IMR-90 (cell line): ENCODE results near the gene IVNS1ABP. TPM values are rescaled to one million over a fixed set of nuclear protein-coding genes. Genes with fewer than 3 reads are reported as not detected.

Experiments
- ATAC-seq: fragments of 200-7000 bp; cut with Tn5 transposase; 2 replicates; pipeline ENCODE4 v1.9.1; 2020; ENCODE audit warnings: low read depth, mild to moderate bottlenecking, moderate library complexity
- BruUV-seq: library from RNA; stranded (reverse); fragments of 400-500 nt; replicated peaks from 2 replicates; lab custom pipeline; 2021; lab: Mats Ljungman, UMichigan
- CTCF ChIA-PET: fragments of 300-600 bp; formaldehyde crosslinking; extraction: SDS; loops from one replicate; lab custom pipeline; 2021; ENCODE audit warnings: antibody characterized with exemption; lab: Yijun Ruan, JAX
- POLR2A ChIA-PET: fragments of 300-600 bp; sonication (Branson Sonifier 250); formaldehyde crosslinking; loops from one replicate; lab custom pipeline; 2022; ENCODE audit warnings: antibody characterized with exemption; ENCODE audit not compliant: unreplicated experiment; lab: Charles Lee
- DNase-seq: peaks from one replicate; pipeline ENCODE4 v3.0.0; 2013
- H2AFZ ChIP-seq: replicated peaks from 2 replicates; pipeline ENCODE3; 2013; ENCODE audit warnings: low read length, mild to moderate bottlenecking; ENCODE audit not compliant: poor library complexity
- H2AK5ac ChIP-seq: 2 replicates; pipeline ENCODE4 v1.6.1; 2013; ENCODE audit warnings: low read depth, low read length, inconsistent platforms
- H2AK9ac ChIP-seq: replicated peaks from 2 replicates; pipeline ENCODE3; 2013; ENCODE audit warnings: mild to moderate bottlenecking, low read depth, low read length, moderate library complexity; ENCODE audit not compliant: poor library complexity
- H2BK120ac ChIP-seq: 2 replicates; pipeline ENCODE4 v1.6.1; 2013; ENCODE audit warnings: low read depth, low read length, inconsistent platforms
- H2BK15ac ChIP-seq: 3 replicates; pipeline ENCODE4 v1.6.1; 2013; ENCODE audit warnings: low read depth, low read length, inconsistent platforms
- H2BK20ac ChIP-seq: 2 replicates; pipeline ENCODE4 v1.6.1; 2013; ENCODE audit warnings: low read depth, mild to moderate bottlenecking, inconsistent platforms, low read length, moderate library complexity
- H2BK5ac ChIP-seq: 2 replicates; pipeline ENCODE4 v1.6.1; 2013; ENCODE audit warnings: mild to moderate bottlenecking, low read depth, low read length, inconsistent platforms; ENCODE audit not compliant: poor library complexity, severe bottlenecking
- H3K14ac ChIP-seq: replicated peaks from 2 replicates; pipeline ENCODE4 v1.6.1; 2013; ENCODE audit warnings: low read depth, low read length, inconsistent platforms
- H3K18ac ChIP-seq: 2 replicates; pipeline ENCODE4 v1.6.1; 2013; ENCODE audit warnings: low read depth, low read length, control low read depth
- H3K23ac ChIP-seq: 2 replicates; pipeline ENCODE4 v1.6.1; 2013; ENCODE audit warnings: low read depth, low read length, inconsistent platforms
- H3K27ac ChIP-seq: 2 replicates; pipeline ENCODE4 v1.5.1; 2013; ENCODE audit warnings: mild to moderate bottlenecking, control low read depth, low read length; ENCODE audit not compliant: insufficient read depth
- H3K27me3 ChIP-seq: 2 replicates; pipeline ENCODE4 v1.6.1; 2013; ENCODE audit warnings: low read length; ENCODE audit not compliant: control insufficient read depth, insufficient read depth
- H3K36me3 ChIP-seq: 2 replicates; pipeline ENCODE4 v1.6.1; 2013; ENCODE audit warnings: low read length, mixed read lengths; ENCODE audit not compliant: control insufficient read depth, insufficient read depth
- H3K4ac ChIP-seq: 2 replicates; pipeline ENCODE4 v1.6.1; 2013; ENCODE audit warnings: low read depth, low read length, inconsistent platforms
- H3K4me1 ChIP-seq: 2 replicates; pipeline ENCODE4 v1.6.1; 2013; ENCODE audit warnings: low read length, mixed read lengths; ENCODE audit not compliant: control insufficient read depth, insufficient read depth
- H3K4me2 ChIP-seq: 2 replicates; pipeline ENCODE4 v1.6.1; 2013; ENCODE audit warnings: low read depth, mild to moderate bottlenecking, control low read depth, low read length, moderate library complexity
- H3K4me3 ChIP-seq: 2 replicates; pipeline ENCODE4 v1.5.1; 2013; ENCODE audit warnings: low read depth, mild to moderate bottlenecking, control low read depth, low read length, moderate library complexity; ENCODE audit not compliant: insufficient read depth
- H3K56ac ChIP-seq: 2 replicates; pipeline ENCODE4 v1.6.1; 2013; ENCODE audit warnings: low read length, inconsistent platforms; ENCODE audit not compliant: insufficient read depth; ENCODE audit errors: extremely low read depth
- H3K79me1 ChIP-seq, 2 experiments: 2 replicates each; pipeline ENCODE4 v1.6.1; 2013; ENCODE audit warnings: low read length in 2 of 2, inconsistent platforms in 1 of 2, low read depth in 1 of 2
- H3K9ac ChIP-seq: 2 replicates; pipeline ENCODE4 v1.6.1; 2013; ENCODE audit warnings: low read depth, low read length, control low read depth
- H3K9me1 ChIP-seq: 2 replicates; pipeline ENCODE4 v1.6.1; 2013; ENCODE audit warnings: low read length, inconsistent platforms; ENCODE audit not compliant: insufficient read depth
- H3K9me3 ChIP-seq: 2 replicates; pipeline ENCODE4 v1.6.1; 2013; ENCODE audit warnings: low read length; ENCODE audit not compliant: control insufficient read depth, insufficient read depth
- H4K20me1 ChIP-seq: 2 replicates; pipeline ENCODE4 v1.6.1; 2013; ENCODE audit warnings: low read length, inconsistent platforms; ENCODE audit not compliant: insufficient read depth
- H4K5ac ChIP-seq: 2 replicates; pipeline ENCODE4 v1.6.1; 2013; ENCODE audit warnings: mild to moderate bottlenecking, low read depth, low read length, control low read depth
- H4K8ac ChIP-seq, 2 experiments: 2 replicates each; pipeline ENCODE4 v1.6.1; 2013; ENCODE audit warnings: low read depth in 2 of 2, low read length in 2 of 2, control low read depth in 1 of 2, inconsistent platforms in 1 of 2
- H4K91ac ChIP-seq: 2 replicates; pipeline ENCODE4 v1.6.1; 2013; ENCODE audit warnings: low read depth, low read length, inconsistent platforms; ENCODE audit not compliant: insufficient read depth
- ELK1 ChIP-seq: fragments of 150-350 bp; IDR thresholded peaks from 2 replicates; pipeline ENCODE4 v1.6.1; 2016; ENCODE audit warnings: low read depth, mild to moderate bottlenecking, low read length, moderate library complexity, borderline replicate concordance
- FOS ChIP-seq: fragments of 150-350 bp; IDR thresholded peaks from 2 replicates; pipeline ENCODE4 v1.6.1; 2016; ENCODE audit warnings: low read depth, low read length
- MXI1 ChIP-seq: IDR thresholded peaks from 2 replicates; pipeline ENCODE4 v1.6.1; 2012; ENCODE audit warnings: low read depth, mild to moderate bottlenecking, low read length, moderate library complexity, borderline replicate concordance
- NFE2L2 ChIP-seq: fragments of 150-350 bp; IDR thresholded peaks from 2 replicates; pipeline ENCODE4 v1.6.1; 2016; ENCODE audit warnings: low read depth, mild to moderate bottlenecking, low read length
- RCOR1 ChIP-seq: IDR thresholded peaks from 2 replicates; pipeline ENCODE4 v1.6.1; 2012; ENCODE audit warnings: mild to moderate bottlenecking, low read length, improper control_type of control experiment; ENCODE audit not compliant: insufficient replicate concordance
- RFX5 ChIP-seq: IDR thresholded peaks from 2 replicates; pipeline ENCODE4 v1.8.0; 2012; ENCODE audit warnings: low read depth, mild to moderate bottlenecking, low read length, moderate library complexity
- WGBS, 2 experiments: methylation state at CpG; one replicate each; pipeline versions ENCODE4 v1.1.5 to v1.1.7; 2013; ENCODE audit warnings: missing lambda C conversion rate in 2 of 2; ENCODE audit not compliant: insufficient read length in 1 of 2; ENCODE audit errors: extremely low coverage in 2 of 2; 5-methylcytosine and 5-hydroxymethylcytosine counted together
- dilution Hi-C: fragments of 300-500 bp; cut with HindIII; formaldehyde crosslinking; loops from one replicate; pipeline ENCODE4 v1.14.3; 2018; ENCODE audit warnings: low sequenced_read_pairs; ENCODE audit not compliant: unreplicated experiment
- in situ Hi-C: fragments of 300-500 bp; cut with MboI; formaldehyde crosslinking; loops from 3 replicates; pipeline ENCODE4 v1.14.3; 2019; ENCODE audit warnings: low sequenced_read_pairs, inconsistent platforms, mixed read lengths
- intact Hi-C: fragments of 100-400 bp; cut with micrococcal nuclease; formaldehyde crosslinking; loops from 2 replicates; pipeline ENCODE4 v1.10.0; 2022
- polyA plus RNA-seq, 3 experiments: library from polyadenylated mRNA; depleted of rRNA; stranded (reverse); fragments of >200 nt; gene quantifications; 2 replicates each; pipeline ENCODE4 v1.2.3, GENCODE V29; 2012; ENCODE audit warnings: low replicate concordance in 1 of 3
- total RNA-seq: library from RNA; depleted of rRNA; stranded (reverse); fragments of >200 nt; gene quantifications from 2 replicates; pipeline ENCODE4 v1.2.3, GENCODE V29; 2012

The IVNS1ABP gene
- total and polyA plus RNA-seq, 2 of the 4 experiments (the other 2 are of a cell fraction) = 21.8 to 26.7 TPM

- dilution Hi-C loops (no loop called here), intact Hi-C loops (no loop called here), in situ Hi-C loops (no loop called here)
- DNase-seq = no peak
- Histone ChIP-seq H3K79me1 (no peaks in the 10 kb centered on the region), H3K56ac (no peak overlapping the region), H2BK5ac (no peak overlapping the region), H4K91ac (no peak overlapping the region), H3K9ac (no peak overlapping the region), H2BK20ac (no peak overlapping the region), H3K9me1 (no peaks in the 10 kb centered on the region), H4K8ac (no peak overlapping the region), H3K27me3 (no peaks in the 10 kb centered on the region), H3K36me3 (no peaks in the 10 kb centered on the region), H3K23ac (no peak overlapping the region), H3K4ac (no peak overlapping the region), H3K14ac (no peak overlapping the region), H3K4me1 (no peaks in the 10 kb centered on the region), H3K4me3 (no peak overlapping the region), H3K4me2 (no peak overlapping the region), H3K27ac (no peak overlapping the region), H2BK15ac (no peak overlapping the region), H2AFZ (no peak overlapping the region), H4K20me1 (no peaks in the 10 kb centered on the region), H2AK5ac (no peak overlapping the region), H3K9me3 (no peaks in the 10 kb centered on the region), H4K5ac (no peak overlapping the region), H2AK9ac (no peak overlapping the region), H2BK120ac (no peak overlapping the region), H3K18ac (no peak overlapping the region)
- 67% methylated on average over 3 of the region's 3 CpGs; no CpG with 5 or more reads in 1 of the 2 experiments for WGBS, 2 experiments
- ChIA-PET POLR2A (no interaction called here), CTCF (interaction anchor here (0.5 kb wide), 1 partner anchor 399 kb away, joined by 4 read pairs; no protein-coding TSS in a partner anchor)
- no peak for ATAC-seq
- no TSS peak for BruUV-seq
- TF ChIP-seq NFE2L2 = no peak
- TF ChIP-seq FOS = no peak
- no peak for TF ChIP-seq ELK1
- TF ChIP-seq RCOR1 = no peak
- no peak for TF ChIP-seq MXI1
- no peak for TF ChIP-seq RFX5
Observed at GRCh38 chr1:185267301-185267700, 49.7 kb downstream of the IVNS1ABP start.
